Stimulated activated CD4-positive, alpha-beta T cell treated with anti-CD3 and anti-CD28 coated beads, Interleukin-4, amount 100 ng/mL, for 48 hours (primary cell): ENCODE data around the gene RNF207.
"Not testable (repeated sequence)": the region's sequence is repeated elsewhere in the genome, so short reads cannot be mapped to it uniquely, and the experiment has no call there.

Experiments used
- DNase-seq, 2 donors: peaks; one replicate each; pipeline ENCODE4 v3.0.0-alpha.2; 2020; ENCODE audit warnings: low read depth in 2 of 2

Gene RNF207

DNA sequence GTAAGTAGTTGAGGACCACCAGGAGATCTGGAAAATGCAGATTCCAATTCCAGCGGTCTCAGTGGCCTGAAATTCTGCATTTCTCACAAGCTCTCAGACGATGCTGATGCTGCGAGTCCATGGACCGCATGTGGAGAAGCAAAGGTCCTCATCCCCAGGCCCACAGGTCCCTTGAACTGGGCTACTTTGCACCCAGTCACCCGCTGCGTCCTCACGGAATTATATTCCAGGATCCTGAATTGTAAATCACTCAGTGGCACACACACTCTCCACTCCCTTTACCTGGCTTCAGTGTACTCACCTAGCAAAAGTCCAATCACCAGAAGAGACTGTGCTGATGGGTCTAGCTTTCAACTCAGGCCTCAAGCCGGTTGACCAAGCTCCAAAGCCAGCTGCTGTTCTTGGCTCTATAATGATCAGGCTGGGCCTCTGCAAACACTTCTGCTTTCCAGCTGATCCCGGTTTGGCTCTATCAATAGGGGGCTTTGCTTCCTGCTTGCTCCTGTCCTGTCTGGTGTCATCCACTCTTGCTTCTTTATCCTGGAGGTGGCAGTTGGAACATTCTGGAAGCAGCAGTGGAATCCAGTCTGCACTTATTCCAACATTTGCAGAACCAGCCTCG is 5.6 kb upstream of the RNF207 start:
- DNase-seq = no peak

DNA sequence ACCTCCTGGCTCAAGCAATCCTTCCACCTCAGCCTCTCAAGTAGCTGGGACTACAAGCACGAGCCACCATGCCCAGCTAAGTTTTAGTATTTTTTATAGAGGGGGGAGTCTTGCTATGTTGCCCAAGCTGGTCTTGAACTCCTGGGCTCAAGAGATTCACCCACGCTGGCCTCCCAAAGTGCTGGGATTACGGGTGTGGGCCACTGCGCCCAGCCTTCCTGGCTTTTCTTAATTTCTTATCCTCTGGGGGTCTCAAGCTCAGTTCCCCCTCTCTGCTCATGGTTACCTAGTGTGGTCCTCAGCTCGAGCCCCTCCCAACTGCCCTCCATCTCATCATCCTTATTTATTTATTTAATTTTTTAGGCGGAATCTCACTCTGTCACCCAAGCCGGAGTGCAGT is 3.7 kb upstream of the RNF207 start:
- DNase-seq = no peak

DNA sequence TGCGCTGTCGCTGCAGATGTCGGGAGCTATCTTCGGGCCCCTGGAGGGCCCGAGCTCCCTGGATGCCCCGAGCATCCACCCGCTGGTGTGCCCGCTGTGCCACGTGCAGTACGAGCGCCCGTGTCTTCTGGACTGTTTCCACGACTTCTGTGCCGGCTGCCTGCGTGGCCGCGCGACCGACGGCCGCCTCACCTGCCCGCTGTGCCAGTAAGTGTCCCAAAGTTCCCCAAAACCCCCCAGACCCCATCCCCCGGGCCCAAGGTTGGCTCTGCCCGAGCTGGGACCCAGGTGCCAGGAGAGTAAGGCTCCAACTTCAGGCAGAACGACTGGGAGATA is 569 bp downstream of the RNF207 start:
- no peak for DNase-seq

DNA sequence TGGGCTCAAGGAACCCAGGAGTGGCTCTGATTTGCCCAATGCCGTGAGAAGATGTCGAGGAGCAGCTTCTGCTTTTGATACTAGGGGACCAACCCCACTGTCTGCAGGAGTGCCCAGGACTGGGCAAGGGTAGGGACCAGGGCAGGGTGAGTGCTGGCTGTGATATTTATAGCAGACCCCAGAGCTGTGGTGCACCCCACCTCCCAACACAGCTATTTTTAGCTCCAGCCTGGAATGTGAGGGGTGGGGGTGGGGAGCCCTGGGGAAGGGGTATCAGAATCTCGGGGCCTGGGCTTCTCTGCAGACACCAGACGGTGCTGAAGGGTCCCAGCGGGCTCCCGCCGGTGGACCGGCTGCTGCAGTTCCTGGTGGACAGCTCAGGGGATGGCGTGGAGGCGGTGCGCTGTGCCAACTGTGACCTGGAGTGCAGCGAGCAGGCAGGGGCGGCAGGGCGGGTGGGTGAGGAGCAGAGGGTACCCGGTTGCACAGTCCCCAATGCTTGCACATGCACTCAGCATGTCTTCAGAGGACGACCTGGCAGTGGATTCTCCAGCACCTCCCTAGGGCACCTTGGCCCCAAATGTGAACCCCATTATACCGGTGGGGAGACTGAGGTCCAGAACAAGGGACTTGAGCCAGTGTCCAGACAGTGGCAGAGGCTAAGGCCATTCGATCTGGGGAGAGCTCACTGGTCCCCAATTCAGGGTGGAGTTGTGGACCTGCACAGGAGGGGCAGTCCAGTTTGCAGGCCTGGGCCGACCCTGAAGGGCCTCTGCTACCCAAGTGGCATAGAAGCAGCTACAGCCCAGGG is 1.4 kb downstream of the RNF207 start:
- no peak for DNase-seq

DNA sequence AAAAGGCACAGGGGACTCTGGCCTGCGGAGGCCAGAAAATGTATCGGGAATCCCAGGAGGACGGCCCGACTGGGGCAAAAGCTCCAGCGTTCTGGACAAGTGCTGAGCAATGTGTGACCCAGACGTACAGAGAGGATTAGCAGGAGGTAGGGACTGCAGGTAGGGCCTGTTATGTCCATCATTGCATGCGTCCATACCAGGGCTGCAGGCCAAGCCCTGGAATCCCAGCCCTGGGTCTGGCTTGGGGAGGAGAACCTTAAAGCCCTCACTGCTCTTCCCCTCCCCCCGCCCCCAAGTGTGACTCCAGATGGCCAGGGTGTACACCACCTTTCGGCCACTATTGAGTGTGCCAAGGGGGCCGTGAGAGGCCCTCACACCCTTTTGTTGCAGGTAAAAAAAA is 2.0 kb downstream of the RNF207 start:
- no peak for DNase-seq

DNA sequence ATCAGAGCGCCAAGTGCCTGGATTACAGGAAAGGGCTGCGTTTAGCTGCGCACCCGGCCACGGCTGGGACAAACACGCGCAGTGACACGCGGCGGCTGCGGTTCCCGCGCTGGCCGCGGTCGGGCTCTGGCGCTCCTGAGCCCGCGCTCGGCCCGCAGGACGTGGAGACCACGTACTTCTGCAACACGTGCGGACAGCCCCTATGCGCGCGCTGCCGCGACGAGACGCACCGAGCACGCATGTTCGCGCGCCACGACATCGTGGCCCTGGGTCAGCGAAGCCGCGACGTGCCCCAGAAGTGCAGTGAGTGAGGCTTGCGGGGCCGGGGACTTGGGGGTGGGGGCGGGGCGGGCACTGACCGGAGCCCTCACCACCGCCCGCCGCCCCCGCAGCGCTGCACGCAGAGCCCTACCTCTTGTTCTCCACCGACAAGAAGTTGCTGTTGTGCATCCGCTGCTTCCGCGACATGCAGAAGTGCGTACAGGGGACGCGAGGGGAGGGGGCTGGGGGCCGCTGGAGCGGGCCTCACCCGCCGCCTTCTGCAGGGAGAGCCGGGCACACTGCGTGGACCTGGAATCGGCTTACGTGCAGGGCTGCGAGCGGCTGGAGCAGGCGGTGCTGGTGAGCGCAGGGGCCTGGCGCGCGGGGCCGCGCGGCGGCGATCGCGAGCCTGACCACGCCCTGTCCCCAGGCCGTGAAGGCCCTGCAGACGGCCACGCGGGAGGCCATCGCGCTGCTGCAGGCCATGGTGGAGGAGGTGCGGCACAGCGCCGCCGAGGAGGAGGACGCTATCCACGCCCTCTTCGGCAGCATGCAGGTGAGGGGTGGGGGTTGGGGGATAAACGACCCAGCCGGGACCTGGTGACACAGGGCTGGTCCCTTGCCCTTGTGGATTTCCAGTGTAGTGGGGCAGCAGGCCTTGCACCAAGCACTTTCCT is 3.1 kb downstream of the RNF207 start:
- DNase-seq = no peak

DNA sequence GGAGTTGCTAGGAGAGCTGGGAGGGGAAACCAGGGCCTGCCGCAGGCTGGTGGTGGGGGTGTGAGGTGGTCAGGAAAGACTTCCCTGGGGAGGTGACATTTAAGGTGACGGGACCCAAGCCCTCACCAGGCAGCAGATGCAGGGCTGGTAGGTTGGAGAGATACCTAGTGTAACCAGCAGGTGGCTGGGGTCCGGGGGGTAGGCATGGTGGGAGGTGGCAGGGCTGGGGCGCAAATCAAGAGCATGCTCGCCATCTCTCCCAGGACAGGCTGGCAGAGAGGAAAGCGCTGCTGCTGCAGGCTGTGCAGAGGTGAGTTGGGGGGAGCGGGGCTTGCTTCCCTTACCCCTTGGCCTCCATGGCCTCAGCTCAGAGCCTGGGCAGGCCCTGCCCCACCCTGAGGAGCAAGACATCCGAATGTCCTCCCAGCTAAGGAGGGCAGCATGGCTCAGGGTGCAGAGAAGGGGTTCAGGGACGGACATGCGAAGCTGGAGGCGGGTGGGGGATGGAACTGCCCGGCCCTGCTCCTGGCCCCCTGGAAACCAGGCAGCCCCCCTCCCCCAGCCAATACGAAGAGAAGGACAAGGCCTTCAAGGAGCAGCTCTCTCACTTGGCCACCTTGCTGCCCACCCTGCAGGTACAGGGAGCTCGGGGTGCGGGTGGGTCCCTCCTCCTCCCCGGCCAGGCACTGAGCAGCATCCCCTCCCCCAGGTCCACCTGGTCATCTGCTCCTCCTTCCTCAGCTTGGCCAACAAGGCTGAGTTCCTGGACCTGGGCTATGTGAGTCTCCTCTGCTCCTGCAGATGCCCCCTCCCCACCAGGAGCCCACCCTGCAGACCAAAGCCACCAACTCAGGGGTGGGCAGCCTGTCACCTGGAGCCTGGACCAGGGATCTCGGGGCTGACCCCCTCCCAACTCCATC is 4.0 kb downstream of the RNF207 start:
- no peak for DNase-seq

DNA sequence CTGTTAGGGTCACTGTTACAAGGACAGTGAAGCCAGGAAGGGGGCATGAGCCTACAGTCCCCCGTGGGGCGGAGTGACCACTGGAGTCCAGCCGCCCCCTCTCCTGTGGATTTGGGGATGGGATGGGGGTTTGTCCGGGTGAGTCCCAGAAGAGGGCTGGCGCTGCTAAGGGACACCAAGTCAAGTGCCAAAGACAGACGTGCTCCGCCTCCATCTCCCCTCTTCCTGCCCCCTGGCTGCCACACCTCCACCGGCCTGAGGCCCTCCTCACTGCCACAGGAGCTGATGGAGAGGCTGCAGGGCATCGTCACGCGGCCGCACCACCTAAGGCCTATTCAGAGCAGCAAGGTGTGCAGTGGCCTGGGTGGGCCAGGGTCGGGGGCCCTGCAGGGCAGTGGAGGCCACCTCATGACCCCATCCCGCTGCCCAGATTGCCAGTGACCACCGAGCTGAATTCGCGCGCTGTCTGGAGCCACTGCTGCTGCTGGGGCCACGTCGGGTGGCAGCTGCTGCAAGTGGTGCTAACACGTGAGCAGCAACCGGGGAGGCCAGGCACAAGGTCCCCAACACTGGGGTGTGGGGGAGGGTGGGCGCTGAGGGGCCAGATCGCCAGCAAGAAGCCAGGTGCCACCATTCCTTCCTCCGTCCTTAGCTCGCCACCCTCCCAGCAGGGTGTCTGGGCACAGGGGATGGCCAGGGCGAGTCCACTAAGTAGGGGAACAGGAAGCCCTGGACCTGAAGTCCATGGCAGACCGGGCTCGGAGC is 4.9 kb downstream of the RNF207 start:
- DNase-seq = no peak

DNA sequence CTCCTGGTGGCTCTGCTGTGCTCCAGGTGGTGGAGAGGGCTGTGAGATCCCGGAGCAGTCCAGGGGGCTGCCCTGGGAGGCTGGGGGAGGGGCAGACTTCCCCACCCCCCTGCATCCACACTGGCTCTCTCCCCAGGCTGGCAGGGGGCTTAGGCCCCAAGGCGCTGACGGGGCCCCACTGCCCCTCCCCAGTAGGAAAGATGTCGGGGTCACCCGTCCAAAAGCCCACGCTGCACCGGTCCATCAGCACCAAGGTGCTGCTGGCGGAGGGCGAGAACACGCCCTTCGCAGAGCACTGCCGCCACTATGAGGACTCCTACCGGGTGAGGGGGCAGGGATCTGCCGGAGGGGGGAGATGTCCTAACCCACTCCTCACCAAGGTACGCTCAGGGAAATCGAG is 5.8 kb downstream of the RNF207 start:
- no peak for DNase-seq

DNA sequence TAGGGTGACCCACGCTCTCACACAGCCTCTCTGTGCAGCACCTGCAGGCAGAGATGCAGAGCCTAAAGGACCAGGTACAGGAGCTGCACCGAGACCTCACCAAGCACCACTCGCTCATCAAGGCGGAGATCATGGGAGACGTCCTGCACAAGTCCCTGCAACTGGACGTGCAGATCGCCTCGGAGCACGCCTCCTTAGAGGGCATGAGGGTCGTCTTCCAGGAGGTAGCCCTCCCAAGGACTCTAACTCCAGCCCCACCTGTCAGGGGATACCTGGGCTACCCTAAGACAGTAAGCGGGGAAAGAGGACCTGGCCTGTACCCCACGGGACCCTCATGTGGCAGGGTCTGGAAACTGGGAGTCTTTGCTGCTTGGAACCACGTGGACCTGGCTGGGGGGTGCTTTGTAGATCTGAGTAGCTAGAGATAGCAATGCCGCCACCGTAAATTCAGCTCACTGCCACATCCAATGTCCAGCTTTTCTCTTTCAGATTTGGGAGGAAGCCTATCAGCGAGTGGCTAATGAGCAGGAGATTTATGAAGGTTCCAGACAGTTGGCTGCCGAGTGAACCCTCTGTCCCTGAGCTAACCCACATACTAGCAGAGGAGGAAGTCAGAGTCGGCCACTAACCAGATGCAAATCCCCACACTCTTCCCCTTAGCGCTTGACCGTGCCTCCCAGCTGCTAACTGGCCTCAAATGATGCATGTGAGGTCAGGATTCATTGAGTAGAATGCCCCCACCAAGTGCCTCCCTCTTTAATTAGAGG is 6.5 kb downstream of the RNF207 start:
- DNase-seq = no peak

DNA sequence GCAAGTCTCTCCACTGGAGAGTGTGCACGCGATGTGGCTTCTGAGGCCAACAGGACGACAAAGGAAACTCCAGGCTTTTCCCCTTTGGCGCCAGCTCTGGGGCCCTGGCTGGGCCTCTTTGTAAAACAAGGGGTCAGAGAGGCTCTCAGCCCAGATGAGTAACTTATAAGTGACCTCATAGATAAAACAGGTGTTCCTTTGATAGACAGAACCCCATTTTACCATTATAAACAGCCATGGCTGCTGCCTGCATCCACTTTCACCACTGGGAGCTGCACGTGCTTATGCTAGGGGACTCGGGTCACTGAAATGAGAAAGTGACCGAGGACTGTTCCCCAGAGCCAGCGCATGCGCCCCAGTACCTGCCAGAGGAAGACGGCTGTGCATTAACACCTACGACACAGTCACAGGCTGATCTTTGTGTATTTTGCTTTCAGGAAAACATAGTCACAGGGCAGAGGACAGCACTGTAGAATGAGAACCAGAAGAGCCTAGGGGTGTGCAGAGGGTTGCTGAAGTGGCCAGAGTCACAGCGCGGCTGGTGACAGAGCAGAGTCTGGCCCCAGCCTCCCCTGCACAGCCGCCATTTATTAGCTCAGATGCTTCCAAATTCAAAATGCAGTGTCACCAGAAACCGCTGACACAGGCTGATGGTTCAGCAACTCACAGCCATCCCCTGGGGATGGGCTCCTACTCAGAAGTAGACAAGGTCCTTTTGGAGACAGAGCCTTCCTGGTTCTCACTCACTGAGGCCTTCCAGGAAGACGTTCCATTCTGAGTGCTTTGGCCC is 12.7 kb downstream of the RNF207 start:
- DNase-seq = no peak

DNA sequence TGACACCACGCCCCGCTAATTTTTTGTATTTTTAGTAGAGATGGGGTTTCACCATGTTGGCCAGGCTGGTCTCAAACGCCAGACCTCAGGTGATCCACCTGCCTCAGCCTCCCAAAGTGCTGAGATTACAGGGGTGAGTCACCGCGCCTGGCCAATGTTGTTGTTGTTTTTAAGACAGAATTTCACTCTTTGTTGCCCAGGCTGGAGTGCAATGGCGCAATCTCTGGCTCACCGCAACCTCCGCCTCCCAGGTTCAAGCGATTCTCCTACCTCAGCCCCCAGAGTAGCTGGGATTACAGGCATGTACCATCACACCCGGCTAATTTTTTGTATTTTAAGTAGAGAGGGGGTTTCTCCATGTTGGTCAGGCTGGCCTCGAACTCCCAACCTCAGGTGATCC is 13.7 kb downstream of the RNF207 start:
- not testable (repeated sequence) for DNase-seq

DNA sequence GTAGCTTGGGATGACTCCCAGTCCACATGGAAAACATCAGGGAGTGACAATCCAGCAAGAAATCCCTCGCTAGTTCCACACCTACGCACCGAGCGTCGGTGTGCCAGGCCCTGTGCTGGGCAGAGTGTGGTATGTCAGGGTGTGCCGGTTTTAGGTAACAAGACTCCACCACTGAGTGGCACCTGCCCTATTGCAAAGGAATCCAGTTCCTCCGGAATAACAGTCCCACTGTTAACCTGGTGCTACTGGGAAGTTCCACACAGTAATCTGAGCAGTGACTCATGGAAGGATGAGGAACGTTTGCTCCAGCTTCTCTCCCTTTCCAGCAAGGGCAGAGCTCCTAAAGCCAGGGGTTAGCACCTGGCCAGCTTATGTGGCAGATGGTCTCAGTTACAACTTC is 14.3 kb downstream of the RNF207 start:
- no peak for DNase-seq

DNA sequence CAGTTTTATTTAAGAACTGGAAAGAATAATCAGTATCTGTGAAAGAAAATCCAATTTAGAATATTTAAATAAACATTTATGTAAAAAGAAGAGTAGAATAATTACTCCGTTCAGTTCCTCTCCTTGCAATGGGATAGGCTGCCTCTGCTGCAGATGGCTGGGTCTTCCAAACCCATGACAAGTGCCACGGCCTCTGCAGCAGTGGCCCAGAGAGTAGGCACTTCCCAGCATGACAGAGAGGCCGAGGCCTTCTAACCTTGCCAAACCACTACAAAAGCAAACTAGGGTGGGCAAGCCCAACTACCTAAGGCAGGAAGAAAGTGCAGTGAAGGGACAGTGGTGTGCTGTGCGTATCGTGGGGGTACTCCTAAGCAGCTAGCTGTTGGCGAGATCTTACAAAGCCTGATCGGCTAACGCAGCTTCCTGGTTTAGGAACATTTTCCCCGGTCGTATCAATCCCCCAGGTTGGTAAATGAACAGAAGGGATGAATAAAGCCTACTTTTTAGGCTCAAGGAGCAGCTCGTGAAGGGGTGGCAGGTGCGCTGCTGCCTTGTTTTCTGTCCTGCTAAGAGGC is 15.4 kb downstream of the RNF207 start:
- no peak for DNase-seq

DNA sequence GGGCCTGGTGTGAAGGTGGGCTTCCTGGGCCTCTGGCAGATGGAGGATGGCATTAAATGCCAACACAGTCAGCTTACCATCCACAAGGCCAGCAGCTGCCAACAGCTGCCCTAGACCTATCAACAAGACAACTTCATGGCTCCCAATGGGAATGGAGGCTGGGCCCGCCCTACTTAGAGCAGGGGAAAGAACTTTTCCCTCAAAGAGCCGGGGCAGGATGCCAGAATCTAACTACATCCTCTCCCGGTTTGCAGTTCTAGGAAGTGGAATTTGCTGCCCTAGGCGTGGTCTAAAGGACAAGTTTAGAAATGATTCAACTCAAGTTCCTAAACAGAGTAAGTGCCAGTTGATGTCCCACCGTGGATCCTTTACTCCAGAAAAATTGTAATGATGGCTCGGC is 16.7 kb downstream of the RNF207 start:
- no peak for DNase-seq

DNA sequence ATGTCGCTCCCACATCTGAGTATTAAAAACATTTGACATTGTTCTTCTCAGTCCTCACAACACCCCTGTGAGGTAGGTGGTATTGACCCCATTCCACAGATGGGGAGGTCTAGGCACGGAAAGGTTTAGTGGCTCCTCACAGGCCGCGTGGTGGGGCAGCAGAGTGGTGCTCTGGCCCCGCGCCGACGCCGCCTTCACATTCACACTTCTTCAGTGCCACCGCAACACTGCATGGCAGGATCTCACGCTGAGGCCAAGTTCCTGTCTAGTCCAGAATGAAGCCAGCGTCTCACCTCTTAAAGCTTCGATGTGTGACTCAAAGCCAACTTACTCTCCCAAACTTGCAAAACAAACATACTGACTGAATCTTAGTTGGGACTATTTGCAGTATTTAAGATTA is 17.7 kb downstream of the RNF207 start:
- DNase-seq = no peak

DNA sequence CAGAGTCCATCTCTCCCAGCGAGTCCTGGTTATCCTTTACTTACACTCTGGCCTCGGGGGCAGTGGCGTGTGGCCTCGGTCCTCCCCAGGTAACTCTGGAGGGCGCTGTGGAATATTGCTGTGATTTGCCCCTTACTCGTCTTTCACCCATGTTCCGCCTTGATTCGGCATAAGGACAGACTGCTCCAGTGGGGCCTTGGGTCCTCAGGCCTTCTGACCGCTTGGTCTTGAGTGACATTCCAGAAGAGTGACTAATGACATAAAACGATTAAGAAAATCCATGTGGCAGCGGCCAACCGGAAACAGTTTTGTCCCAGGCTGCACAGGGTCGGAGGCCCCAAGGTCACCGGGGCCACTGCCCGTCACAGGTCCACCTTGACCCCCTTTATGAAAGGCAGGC is 18.8 kb downstream of the RNF207 start:
- DNase-seq = no peak

DNA sequence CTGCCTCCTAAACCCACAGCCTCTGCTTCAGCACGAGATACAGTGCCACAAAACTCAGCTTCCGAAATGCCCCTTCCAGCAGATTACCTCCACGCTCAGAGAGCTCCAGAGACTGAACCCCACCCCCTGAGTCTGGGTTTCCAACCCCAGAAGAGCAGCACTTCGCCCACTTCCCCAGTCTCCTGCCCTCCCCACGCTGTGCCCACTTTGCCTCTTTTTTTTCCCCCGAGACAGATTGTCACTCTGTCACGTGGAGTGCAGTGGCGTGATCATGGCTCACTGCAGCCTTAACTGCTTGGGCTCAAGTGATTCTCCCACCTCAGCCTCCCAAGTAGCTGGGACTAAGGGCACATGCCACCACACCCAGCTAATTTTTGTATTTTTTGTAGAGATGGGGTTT is 19.7 kb downstream of the RNF207 start:
- DNase-seq = no peak

DNA sequence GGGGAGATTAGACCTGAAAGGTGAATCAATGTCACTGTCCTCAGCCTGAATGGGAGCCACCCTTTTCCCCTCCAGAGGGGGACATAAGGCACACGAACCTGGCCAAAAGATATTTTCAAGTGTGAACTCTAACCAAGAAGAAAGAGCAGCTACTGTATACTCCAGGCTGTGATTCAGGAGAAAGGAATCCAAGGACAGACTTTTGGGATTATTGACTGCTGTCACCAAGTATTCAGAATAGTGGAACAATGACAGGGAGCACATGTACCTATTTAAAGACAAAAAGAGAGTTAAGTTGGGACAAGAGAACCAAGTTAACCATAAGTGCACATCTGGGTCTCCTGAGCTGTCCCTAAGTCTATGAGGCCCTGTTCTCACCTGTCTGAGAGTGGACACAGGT is 27.5 kb downstream of the RNF207 start:
- DNase-seq = no peak
